ENCODE results near the gene TUBB8. TPM values are rescaled to one million over a fixed set of nuclear protein-coding genes. Genes with fewer than 3 reads are reported as not detected.

Gene TUBB8
- polyA plus RNA-seq, 3 donors: 0.43 TPM; not detected in 2

DNA sequence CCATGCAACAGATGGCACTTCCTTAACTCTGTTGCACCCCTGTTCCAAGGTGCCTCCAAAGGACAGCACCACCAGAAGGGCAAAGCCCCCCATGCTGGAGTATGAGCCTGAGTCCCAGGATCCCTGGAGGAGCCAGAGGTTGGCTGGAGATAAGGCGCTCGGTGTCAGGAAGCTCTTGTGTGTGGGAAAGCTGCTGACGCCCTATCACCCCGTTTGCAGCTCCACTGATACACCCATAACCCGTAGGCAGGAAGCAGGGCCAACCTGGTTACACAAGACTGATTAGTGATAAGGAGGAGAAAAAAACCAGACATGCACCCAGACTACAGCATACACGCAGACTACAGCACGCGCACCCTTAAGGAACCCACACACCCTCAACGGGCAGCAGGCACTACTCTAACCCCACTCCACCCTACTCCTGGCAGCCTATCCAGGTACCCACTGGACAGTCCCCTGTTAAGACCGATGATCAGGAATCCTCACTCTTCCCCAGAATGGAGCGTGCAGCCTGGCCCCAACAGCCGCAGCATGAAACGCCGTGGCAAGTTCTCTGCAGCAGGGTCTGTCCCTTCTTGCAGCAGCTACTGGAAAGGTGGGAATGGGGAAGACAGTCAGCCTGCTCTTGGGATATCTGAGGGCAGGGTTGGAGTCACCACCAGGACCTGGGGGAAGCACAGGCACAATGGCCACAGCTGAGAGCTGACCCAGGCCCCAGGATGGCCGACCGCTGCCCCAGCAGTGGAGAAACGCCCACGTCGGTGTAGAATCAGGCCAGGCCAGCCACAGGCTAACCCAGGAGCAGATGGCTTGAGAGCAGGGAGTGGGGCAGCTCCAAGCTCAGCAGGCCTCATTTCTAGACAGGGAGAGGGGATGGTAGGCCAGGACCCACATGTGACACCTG lies 38.3 kb upstream of the TUBB8 start:
- Mint-ChIP-seq H3K27me3 (ENCODE audit: low read depth in 3 of 3) (peaks cover 1 to 7% (median 3%) of the 10 kb centered on the region in 3 donors), H3K36me3 (no peaks in the 10 kb centered on the region), H3K9me3 (no peaks in the 10 kb centered on the region), H3K4me3 (no peak overlapping the region), H3K4me1 (no peaks in the 10 kb centered on the region), H3K27ac (no peak overlapping the region)
- Histone ChIP-seq H3K9me3 (replicated peaks in 1 of 2; ENCODE audit: control insufficient read depth in 1 of 2, insufficient read depth in 1 of 2, low read length in 2 of 2) (peaks cover 0 to 5% of the 10 kb centered on the region in 2 donors), H2AFZ (ENCODE audit: insufficient read depth, low read depth, low read length, poor library complexity, severe bottlenecking) (no peak overlapping the region), H3K36me3 (replicated peaks in 1 of 2; ENCODE audit: control insufficient read depth in 1 of 2, insufficient read depth in 2 of 2, low read length in 2 of 2) (no peaks in the 10 kb centered on the region), H3K4me3 (replicated peaks in 1 of 3; ENCODE audit: low read depth in 2 of 3, low read length in 3 of 3) (no peak overlapping the region), H3K4me2 (replicated peaks; ENCODE audit: extremely low read depth, low read length, poor library complexity, severe bottlenecking) (no peak overlapping the region), H4K20me1 (ENCODE audit: insufficient read depth, low read length) (no peaks in the 10 kb centered on the region), H3K27me3 (ENCODE audit: control insufficient read depth in 2 of 2, insufficient read depth in 2 of 2, low read length in 2 of 2) (no peaks in the 10 kb centered on the region), H3K27ac (ENCODE audit: low read depth in 1 of 2, low read length in 2 of 2) (no peak overlapping the region), H3K79me2 (ENCODE audit: insufficient read depth, low read length) (no peaks in the 10 kb centered on the region), H3K9ac (ENCODE audit: insufficient read depth, low read length, poor library complexity, severe bottlenecking) (no peak overlapping the region), H3K4me1 (ENCODE audit: control insufficient read depth in 1 of 2, insufficient read depth in 2 of 2, low read length in 2 of 2) (no peaks in the 10 kb centered on the region)
- DNase-seq: no peak
- intact Hi-C loops (cut with micrococcal nuclease): no loop called here
- TF ChIP-seq, protein P1, sequence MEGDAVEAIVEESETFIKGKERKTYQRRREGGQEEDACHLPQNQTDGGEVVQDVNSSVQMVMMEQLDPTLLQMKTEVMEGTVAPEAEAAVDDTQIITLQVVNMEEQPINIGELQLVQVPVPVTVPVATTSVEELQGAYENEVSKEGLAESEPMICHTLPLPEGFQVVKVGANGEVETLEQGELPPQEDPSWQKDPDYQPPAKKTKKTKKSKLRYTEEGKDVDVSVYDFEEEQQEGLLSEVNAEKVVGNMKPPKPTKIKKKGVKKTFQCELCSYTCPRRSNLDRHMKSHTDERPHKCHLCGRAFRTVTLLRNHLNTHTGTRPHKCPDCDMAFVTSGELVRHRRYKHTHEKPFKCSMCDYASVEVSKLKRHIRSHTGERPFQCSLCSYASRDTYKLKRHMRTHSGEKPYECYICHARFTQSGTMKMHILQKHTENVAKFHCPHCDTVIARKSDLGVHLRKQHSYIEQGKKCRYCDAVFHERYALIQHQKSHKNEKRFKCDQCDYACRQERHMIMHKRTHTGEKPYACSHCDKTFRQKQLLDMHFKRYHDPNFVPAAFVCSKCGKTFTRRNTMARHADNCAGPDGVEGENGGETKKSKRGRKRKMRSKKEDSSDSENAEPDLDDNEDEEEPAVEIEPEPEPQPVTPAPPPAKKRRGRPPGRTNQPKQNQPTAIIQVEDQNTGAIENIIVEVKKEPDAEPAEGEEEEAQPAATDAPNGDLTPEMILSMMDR (IDR thresholded peaks at IDR 0.05): no peak
- 73% methylated on average over 11 of the region's 19 CpGs for WGBS (ENCODE audit: insufficient coverage)

DNA sequence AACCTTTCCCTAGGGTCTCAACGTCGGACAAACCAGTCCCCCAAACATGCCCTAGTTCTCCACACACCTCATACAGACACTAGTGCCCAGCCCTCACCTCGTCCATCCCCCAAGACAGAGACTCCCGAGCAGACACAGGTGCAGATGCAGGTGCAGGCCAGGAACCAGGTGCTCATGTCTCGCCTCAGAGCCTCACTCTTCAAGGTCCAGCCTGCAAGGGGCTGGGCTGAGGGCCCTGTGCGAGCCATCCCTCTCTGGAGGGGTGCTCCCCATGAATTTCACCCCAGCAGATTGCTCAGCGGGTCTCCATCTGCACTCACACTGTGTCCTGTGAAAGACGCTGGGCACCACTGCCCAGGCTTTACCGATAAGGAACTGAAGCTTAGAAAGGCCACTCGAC lies 36.9 kb upstream of the TUBB8 start:
- no peak overlapping the region for H3K4me2 ChIP-seq (replicated peaks; ENCODE audit: extremely low read depth, low read length, poor library complexity, severe bottlenecking)
- Mint-ChIP-seq H3K27me3 (ENCODE audit: low read depth in 3 of 3) (peaks cover 3 to 7% (median 4%) of the 10 kb centered on the region in 3 donors), H3K36me3 (no peaks in the 10 kb centered on the region), H3K4me3 (no peak overlapping the region), H3K9me3 (no peaks in the 10 kb centered on the region), H3K27ac (no peak overlapping the region), H3K4me1 (no peaks in the 10 kb centered on the region)
- TF ChIP-seq, protein P1 (IDR thresholded peaks at IDR 0.05): no peak
- no peaks in the 10 kb centered on the region for H3K79me2 ChIP-seq (ENCODE audit: insufficient read depth, low read length)
- 88% methylated on average over 7 of the region's 10 CpGs for WGBS (ENCODE audit: insufficient coverage)
- no peaks in the 10 kb centered on the region for H3K27me3 ChIP-seq (ENCODE audit: control insufficient read depth in 2 of 2, insufficient read depth in 2 of 2, low read length in 2 of 2)
- H3K27ac ChIP-seq (ENCODE audit: low read depth in 1 of 2, low read length in 2 of 2): no peak overlapping the region
- H3K4me3 ChIP-seq (replicated peaks in 1 of 3; ENCODE audit: low read depth in 2 of 3, low read length in 3 of 3): no peak overlapping the region
- no peak for DNase-seq
- H4K20me1 ChIP-seq (ENCODE audit: insufficient read depth, low read length): no peaks in the 10 kb centered on the region
- no peak overlapping the region for H2AFZ ChIP-seq (ENCODE audit: insufficient read depth, low read depth, low read length, poor library complexity, severe bottlenecking)
- H3K9ac ChIP-seq (ENCODE audit: insufficient read depth, low read length, poor library complexity, severe bottlenecking): no peak overlapping the region
- intact Hi-C loops (cut with micrococcal nuclease): no loop called here
- no peaks in the 10 kb centered on the region for H3K9me3 ChIP-seq (replicated peaks in 1 of 2; ENCODE audit: control insufficient read depth in 1 of 2, insufficient read depth in 1 of 2, low read length in 2 of 2)
- H3K4me1 ChIP-seq (ENCODE audit: control insufficient read depth in 1 of 2, insufficient read depth in 2 of 2, low read length in 2 of 2): no peaks in the 10 kb centered on the region
- H3K36me3 ChIP-seq (replicated peaks in 1 of 2; ENCODE audit: control insufficient read depth in 1 of 2, insufficient read depth in 2 of 2, low read length in 2 of 2): no peaks in the 10 kb centered on the region
